GM21526 (cell line): Measurements from ENCODE around the gene RSPRY1.
"Not testable (repeated sequence)": the region's sequence is repeated elsewhere in the genome, so short reads cannot be mapped to it uniquely, and the experiment has no call there.

ENCODE experiments used
- ATAC-seq: cut with Tn5 transposase; IDR thresholded peaks from one replicate; pipeline ENCODE4 v1.9.1; 2021; ENCODE audit warnings: moderate library complexity; ENCODE audit not compliant: unreplicated experiment, low FRiP score

Gene RSPRY1

GRCh38 chr16:57185446-57185944, 634 bp upstream of the RSPRY1 start:
- peak; percentile 35 for ATAC-seq

GRCh38 chr16:57186872-57187854, 1.0 kb downstream of the RSPRY1 start:
- ATAC-seq, result no peak

GRCh38 chr16:57187902-57188710, 2.0 kb downstream of the RSPRY1 start:
- ATAC-seq, result not testable (repeated sequence)

GRCh38 chr16:57188711-57189002, 2.5 kb downstream of the RSPRY1 start:
- ATAC-seq, result no peak

GRCh38 chr16:57189527-57189926, 3.4 kb downstream of the RSPRY1 start:
- ATAC-seq, result not testable (repeated sequence)

- no peak for ATAC-seq
These were observed 4.0 kb downstream of the RSPRY1 start for GRCh38 chr16:57190136-57190535.

GRCh38 chr16:57191056-57191571, 5.0 kb downstream of the RSPRY1 start:
- ATAC-seq, result no peak

GRCh38 chr16:57192146-57192545, 6.0 kb downstream of the RSPRY1 start:
- no peak for ATAC-seq

- ATAC-seq, result no peak
These were observed 6.8 kb downstream of the RSPRY1 start for GRCh38 chr16:57192720-57193486.

GRCh38 chr16:57194512-57194911, 8.4 kb downstream of the RSPRY1 start:
- ATAC-seq, result no peak

GRCh38 chr16:57196286-57196685, 10.2 kb downstream of the RSPRY1 start:
- no peak for ATAC-seq

- ATAC-seq, result no peak
These were observed 10.6 kb downstream of the RSPRY1 start for GRCh38 chr16:57196753-57197152.

- not testable (repeated sequence) for ATAC-seq
These were observed 14.2 kb downstream of the RSPRY1 start for GRCh38 chr16:57200321-57200720.

- not testable (repeated sequence) for ATAC-seq
These were observed 14.8 kb downstream of the RSPRY1 start for GRCh38 chr16:57200926-57201325.

GRCh38 chr16:57202095-57202886, 16.2 kb downstream of the RSPRY1 start:
- ATAC-seq, result no peak

- ATAC-seq, result no peak
These were observed 17.3 kb downstream of the RSPRY1 start for GRCh38 chr16:57203451-57203850.

- no peak for ATAC-seq
These were observed 18.5 kb downstream of the RSPRY1 start for GRCh38 chr16:57204675-57205074.

GRCh38 chr16:57208926-57209325, 22.8 kb downstream of the RSPRY1 start:
- no peak for ATAC-seq

- ATAC-seq, result no peak
These were observed 23.7 kb downstream of the RSPRY1 start for GRCh38 chr16:57209780-57210179.

GRCh38 chr16:57213462-57213861, 27.3 kb downstream of the RSPRY1 start:
- ATAC-seq, result no peak
